ENCODE data around the gene HAPLN2.
"Not testable (repeated sequence)": the region's sequence is repeated elsewhere in the genome, so short reads cannot be mapped to it uniquely, and the experiment has no call there.

HAPLN2 gene

GRCh38 chr1:156592158-156592909, 26.9 kb upstream of the HAPLN2 start:
- peak; percentile 21 for DNase-seq

GRCh38 chr1:156592910-156593660, 26.1 kb upstream of the HAPLN2 start:
- DNase-seq, result no peak

DNA sequence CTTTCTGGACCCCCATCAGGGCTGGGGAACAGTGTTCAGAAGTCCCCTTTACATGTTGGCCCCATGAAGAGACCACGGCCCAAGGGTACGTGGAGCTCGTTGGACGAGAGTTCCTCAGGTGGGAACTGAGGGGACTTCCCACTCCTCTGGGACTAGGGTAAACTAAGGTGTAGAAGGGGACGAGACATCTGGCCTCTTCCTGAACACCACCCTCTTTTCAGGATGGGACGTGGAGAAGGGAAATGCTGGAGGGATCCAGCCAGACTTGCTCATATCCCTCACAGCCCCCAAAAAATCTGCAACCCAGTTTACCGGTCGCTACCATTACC, 25.6 kb upstream of the HAPLN2 start:
- no peak for DNase-seq

GRCh38 chr1:156594190-156594589, 25.0 kb upstream of the HAPLN2 start:
- no peak for DNase-seq

- DNase-seq, result no peak
These were observed 24.2 kb upstream of the HAPLN2 start for GRCh38 chr1:156595016-156595415.

- DNase-seq, result no peak
These were observed 22.8 kb upstream of the HAPLN2 start for GRCh38 chr1:156596426-156596825.

DNA sequence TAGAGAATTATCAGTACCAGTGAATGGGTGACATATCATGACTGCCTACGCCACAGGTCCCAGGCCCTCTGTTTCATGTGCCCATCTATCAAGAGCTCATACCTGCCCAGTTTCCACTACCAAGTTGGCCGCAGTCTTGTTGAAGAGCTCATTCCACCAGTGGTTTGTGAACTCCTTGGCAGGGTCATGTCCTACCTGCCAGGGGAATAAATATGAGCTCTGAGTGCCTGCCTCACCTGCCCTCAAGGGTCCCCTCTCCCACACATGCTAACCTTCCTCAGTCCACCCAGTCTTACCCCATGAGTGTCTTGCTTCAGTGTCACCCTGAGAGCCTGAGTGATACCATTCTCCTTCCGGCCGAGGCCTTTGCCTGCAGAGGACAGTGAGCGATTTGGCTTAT, 21.1 kb upstream of the HAPLN2 start:
- DNase-seq, result no peak

- DNase-seq, result no peak
These were observed 20.3 kb upstream of the HAPLN2 start for GRCh38 chr1:156598731-156599432.

- peak; percentile 86 for DNase-seq
These were observed 19.4 kb upstream of the HAPLN2 start for GRCh38 chr1:156599811-156600210.

DNA sequence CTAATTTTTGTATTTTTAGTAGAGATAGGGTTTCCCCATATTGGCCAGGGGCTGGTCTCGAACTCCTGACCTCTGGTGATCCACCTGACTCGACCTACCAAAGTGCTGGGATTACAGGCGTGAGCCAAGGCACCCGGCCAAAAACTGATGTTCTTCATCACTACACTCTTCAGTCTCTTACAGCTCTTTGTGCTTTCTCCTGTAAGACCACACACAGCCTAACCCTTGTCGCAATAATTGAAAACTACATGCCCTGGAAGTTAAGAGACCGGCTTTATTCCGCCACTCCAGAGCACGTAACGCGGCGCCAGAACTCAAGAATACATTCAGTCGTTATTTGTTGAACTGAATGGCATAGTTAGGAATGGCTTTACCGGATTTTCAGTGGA, 18.5 kb upstream of the HAPLN2 start:
- no peak for DNase-seq

- peak; percentile 91 for DNase-seq
These were observed 17.9 kb upstream of the HAPLN2 start, which contains the start of gene GPATCH4 for GRCh38 chr1:156601122-156601830. TSS of gene GPATCH4 (minus strand) at chr1:156601479.

GRCh38 chr1:156601892-156602291, 17.3 kb upstream of the HAPLN2 start:
- DNase-seq, result no peak

GRCh38 chr1:156602557-156602993, 16.6 kb upstream of the HAPLN2 start:
- peak; percentile 73 for DNase-seq

DNA sequence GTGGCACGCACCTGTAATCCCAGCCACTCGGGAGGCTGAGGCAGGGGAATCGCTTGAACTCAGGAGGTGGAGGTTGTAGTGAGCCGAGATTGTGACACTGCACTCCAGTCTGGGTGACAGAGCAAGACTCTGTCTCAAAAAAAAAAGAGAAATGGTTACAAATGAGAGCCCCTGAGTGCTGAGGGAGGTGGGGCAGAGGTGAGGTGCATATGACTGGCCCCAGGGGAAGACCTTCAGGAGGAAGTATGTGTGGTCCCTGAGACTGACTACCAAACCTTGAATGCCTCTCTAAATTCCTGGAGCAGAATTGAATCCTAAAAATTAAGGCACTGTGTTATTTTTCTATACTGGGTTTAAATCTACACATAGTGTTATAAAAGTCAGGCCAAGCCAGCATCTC, 11.9 kb upstream of the HAPLN2 start:
- not testable (repeated sequence) for DNase-seq

- peak; percentile 91 for DNase-seq
These were observed 11.1 kb upstream of the HAPLN2 start for GRCh38 chr1:156608036-156608674.

DNA sequence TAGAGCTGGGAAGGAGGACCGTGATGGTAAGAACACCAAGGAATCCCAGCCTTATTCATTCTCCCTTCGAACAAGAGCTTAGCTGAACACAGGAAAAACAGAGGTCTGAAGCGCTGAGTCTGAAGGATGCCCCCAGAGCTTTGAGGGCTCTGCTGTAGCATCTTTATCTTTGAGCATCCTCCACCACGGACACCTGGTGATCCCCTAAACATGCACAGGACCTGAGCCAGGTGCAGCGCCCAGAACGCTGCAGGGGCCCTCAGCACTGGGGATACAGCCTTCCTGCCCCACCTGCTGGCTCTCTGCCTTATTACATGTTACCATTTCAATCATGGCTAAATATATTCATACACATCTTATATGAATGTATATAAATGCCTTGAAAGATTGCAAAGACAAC, 10.2 kb upstream of the HAPLN2 start:
- DNase-seq, result peak; percentile 75

GRCh38 chr1:156610072-156610471, 9.1 kb upstream of the HAPLN2 start:
- DNase-seq, result not testable (repeated sequence)

GRCh38 chr1:156612666-156613065, 6.5 kb upstream of the HAPLN2 start:
- DNase-seq, result no peak

DNA sequence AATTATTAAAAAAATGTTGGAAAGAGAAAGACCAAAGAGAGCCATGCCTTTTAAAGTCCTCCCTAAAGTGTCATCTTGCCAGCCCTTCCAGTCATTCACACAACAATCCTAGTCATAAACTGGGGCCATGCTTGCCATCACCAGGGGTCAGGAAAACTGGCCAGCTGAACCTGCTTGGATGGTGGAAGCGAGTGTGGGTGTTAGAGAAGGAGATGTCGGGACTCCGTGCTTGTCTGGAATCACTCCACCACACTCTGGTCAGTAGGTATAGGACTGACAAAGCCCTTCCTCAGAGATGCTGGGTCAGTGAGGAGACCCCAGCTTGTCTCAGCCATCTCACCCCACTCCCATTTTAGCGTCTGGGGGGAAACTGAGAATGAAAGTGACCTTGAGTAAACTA, 3.3 kb upstream of the HAPLN2 start:
- DNase-seq, result no peak

- peak; percentile 58 for DNase-seq
These were observed 2.8 kb upstream of the HAPLN2 start for GRCh38 chr1:156616463-156616862.

GRCh38 chr1:156619582-156619955, 354 bp downstream of the HAPLN2 start:
- DNase-seq, result no peak

DNA sequence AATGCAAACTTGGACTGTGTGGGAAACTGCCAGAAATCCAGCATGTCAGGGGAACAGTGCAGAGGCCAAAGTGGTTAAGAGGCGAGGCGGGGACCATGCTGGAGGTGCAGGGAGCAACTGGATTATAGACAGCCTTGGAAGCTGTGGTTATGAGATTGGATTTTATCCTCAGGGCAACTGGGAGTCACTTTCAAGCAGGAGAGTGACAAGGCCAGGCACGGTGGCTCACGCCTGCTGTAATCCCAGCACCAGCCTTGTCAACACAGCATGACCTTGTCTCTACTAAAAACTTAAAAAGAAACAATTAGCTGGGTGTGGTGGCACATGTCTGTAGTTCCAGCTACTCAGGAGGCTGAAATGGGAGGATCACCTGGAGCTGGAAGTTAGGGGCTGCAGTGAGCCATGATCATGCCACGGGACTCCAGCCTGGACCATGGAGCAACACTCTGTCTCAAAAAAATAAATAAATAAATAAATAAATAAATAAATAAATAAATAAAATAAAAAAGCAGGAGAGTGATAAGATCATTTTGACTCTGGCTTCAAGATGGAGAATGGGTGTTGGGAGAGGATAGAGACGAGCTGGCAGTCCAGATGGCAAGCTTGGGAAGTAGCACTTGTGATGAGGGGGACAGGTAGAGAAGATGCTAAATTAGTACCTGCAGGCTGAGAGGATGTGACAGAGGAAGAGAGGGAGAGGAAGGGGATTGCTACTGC, 3.5 kb downstream of the HAPLN2 start:
- no peak for DNase-seq

Measured in hematopoietic multipotent progenitor cell treated with erythropoietin and hydrocortisone succinate and interleukin-3 and kit ligand, for 6 days (in vitro differentiated cells).